CD4-positive, alpha-beta T cell treated with Interleukin-6 for 4 hours (primary cell): ENCODE results near the gene CSRP3.
"Not testable (repeated sequence)": the region's sequence is repeated elsewhere in the genome, so short reads cannot be mapped to it uniquely, and the experiment has no call there.

ENCODE experiments used
- DNase-seq: peaks from one replicate; pipeline ENCODE4 v3.0.0-alpha.2; 2020; ENCODE audit warnings: mixed read lengths

The CSRP3 gene

GRCh38 chr11:19185036-19185435, 16.7 kb downstream of the CSRP3 start:
- DNase-seq: no peak

- no peak for DNase-seq
These were observed 18.1 kb downstream of the CSRP3 start for GRCh38 chr11:19183646-19184045.

DNA sequence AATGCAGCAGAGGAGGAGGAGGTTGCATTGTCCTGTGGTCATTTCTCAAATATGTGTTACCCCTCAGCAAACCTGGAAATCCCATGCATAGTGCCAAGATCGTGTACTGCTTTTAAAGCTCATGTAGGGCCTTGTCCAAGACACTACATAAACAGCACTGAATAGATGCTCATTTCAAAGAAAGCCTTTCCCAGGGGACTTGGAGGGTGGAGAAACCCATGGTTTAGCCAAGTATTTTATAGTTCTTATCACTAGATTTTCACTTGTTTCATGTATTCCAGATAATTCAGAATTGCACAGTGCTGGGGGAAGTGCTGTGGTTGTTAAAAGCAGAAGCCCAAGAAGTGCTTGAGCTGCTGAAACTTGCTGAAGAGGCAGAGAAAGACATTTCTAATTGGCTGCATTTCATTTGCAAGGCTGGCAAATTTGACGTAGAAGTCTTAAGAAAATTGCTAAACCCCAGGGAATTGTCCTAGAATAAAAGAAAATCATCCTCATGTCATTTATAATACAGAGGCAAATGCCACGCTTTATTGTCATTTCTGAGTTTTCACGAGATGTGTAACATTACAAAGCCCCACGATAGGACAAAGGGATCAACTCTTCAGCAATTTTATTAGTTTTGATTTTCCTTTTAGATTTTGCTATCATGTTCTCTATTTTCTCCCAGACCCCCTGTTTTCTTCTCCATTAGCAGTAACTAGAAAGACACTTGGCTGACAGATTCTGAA, 20.1 kb downstream of the CSRP3 start:
- DNase-seq: no peak

DNA sequence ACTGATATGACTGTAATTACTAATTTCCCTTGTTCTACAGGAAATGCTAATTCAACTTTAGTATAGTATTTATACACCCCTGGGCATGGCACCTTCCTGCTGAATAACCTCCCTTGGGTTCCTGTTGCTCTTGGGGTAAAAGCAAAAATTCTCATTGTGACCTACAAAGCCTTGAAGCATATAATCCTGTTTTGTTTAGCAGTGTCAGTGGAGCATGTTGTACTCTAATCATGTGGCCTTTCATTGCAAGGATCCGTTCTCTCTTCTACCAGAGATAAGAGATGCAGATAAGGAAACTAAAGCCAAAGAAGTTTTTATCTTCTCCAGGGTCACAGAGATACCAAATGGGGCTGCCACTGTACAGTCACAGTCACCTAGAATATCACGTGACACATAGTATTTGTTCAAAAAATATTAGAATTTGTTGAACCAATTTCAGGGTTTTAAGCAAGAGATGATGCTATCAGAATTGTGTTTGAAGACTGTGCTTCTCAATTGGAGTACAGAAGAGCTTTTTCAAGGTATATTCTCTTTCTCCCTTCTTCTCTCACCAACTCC, 25.1 kb downstream of the CSRP3 start:
- DNase-seq: no peak

GRCh38 chr11:19173964-19174638, 27.7 kb downstream of the CSRP3 start:
- DNase-seq: no peak

DNA sequence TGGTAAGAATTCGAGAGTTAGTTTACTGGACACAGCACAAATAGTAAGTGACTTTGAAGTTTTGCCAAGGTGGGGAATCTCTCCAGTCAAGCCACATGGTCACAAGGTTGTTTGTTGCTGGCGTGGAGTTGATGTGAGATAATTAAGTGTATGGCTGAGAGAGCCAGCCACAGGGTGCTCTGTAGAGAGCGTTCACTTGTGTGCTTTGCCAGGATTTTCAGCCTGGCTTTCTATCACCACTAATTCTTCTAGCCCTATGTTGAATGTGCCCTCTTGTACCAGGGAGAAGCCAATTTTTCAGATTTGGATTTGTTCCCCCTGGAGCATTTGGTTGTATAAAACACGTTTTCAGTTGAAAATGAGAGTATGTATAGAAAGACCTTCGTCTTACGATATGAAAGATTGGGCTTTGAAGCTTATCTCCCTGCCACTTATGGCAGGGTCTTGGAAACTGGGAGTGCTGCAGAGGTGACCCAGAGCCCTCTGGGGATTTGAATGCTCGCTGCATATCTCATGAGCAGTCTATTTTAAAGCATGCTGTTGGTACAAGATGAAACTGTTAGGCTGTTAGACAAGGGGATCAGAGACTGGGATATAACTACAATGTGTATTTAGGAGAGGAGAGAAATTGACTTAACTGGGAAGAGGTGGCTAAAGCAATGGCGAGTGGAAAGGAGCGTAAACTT, 28.6 kb downstream of the CSRP3 start:
- no peak for DNase-seq

DNA sequence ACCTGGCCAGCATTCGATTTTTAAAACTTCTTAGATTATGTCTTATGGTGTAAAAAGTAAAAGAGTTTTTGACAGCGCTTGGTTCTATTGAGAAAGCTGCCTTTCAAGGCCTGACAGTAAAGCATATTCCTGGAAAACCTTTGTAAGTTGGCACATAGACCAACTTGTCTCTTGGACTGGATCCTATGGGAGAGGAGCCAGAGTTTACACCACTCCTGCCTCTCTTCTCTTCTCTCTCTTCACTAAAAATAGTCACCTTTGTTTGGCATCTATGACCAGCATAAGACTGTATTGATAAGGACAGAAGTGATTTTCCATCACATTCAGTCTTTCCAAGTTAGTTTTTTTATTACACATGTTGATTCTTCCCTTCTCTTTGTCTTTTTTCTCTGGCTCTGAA, 33.7 kb downstream of the CSRP3 start:
- no peak for DNase-seq

GRCh38 chr11:19164881-19165280, 36.9 kb downstream of the CSRP3 start:
- no peak for DNase-seq

DNA sequence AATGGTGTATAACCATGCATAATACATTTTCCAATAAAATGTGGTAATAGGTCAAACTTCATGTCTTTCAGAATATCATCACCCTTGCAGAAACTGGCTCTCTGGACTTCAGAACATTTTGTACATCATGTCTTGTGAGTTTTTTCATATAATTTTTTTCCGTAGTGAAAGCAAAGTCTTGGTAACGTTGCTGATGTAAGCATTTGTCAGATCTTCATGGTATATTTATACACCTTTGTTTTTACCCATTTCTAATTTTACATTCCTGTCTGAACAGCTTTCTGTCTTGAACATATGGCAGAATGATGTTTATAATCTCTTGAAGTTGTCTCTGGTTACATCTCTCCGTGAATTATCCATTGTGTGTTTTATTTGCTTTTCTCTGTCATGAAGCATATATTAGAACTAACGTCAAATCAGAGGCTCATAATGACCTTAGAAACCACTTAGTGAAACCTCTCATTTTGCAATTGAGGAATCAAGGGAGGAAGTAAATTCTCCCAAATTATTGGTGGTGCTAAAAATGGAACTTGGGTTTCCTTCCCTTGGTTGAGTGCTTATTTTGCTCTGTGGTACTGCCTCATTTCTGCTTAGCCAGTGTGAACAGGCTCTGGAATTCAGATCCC, 37.4 kb downstream of the CSRP3 start:
- no peak for DNase-seq

DNA sequence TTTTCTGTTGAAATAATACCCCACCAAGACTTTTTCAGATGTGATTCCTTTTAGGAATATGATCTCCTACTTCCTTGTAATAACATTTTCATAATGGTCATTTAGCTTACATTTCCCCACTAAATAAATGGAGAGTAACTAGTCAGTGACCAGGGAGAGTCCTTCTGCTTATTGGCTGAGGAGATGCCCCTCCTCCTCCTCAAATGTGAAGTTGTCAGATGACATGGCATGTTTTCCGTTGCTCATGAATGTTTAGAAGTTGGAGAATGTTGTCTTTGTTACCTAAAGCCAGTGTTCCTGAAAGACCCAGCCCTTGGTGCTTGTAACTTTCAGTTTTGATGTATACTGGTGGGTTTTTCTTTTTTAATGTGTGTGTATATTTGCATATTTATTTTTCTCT, 38.2 kb downstream of the CSRP3 start:
- DNase-seq: no peak

- DNase-seq: no peak
These were observed 38.8 kb downstream of the CSRP3 start for GRCh38 chr11:19162951-19163505.

GRCh38 chr11:19161651-19162050, 40.1 kb downstream of the CSRP3 start:
- no peak for DNase-seq

- DNase-seq: no peak
These were observed 40.9 kb downstream of the CSRP3 start for GRCh38 chr11:19160847-19161246.

DNA sequence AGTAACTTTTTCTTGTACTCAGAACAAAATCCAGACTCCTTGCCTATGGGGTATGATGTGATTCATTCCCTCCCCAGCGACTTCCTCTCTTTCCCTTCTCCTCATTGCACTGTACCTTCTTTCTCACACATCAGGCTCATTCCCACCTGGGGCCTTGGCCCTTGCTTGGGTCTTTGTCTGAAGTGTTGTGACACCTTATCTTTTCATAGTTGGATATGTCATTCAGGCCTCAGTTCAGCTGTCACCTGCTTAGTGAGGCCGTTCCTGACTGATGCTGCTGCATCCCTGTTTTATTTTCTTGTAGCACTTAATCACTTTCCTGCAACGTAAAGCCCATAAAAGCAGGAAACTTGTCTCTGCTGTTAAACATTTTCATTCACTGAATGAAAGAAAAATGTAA, 44.9 kb downstream of the CSRP3 start:
- no peak for DNase-seq

- no peak for DNase-seq
These were observed 56.5 kb downstream of the CSRP3 start for GRCh38 chr11:19145319-19145718.

- DNase-seq: not testable (repeated sequence)
These were observed 64.9 kb downstream of the CSRP3 start for GRCh38 chr11:19136884-19137283.

DNA sequence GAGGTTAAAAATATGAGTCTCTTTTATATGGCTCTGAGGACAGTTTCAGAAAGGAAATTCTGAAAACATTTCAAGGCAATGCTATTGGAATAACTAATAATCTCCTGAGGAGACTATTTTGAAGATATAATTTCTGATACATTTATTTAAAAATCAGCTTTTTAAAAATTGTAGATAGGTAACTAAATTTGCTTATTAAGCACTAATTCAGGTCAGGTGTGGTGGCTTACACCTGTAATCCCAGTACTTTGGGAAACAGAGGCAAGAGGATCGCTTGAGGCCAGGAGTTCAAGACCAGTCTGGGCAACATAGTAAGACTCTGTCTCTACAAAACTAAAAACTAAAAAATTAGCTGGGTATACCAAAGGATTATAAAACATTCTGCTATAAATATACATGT, 67.8 kb downstream of the CSRP3 start:
- no peak for DNase-seq
